Measurements from ENCODE around the gene SORD.
"Not testable (repeated sequence)": the region's sequence is repeated elsewhere in the genome, so short reads cannot be mapped to it uniquely, and the experiment has no call there.

SORD gene

GRCh38 chr15:45062301-45062700 lies 39.3 kb downstream of the SORD start:
- H3K9me3 ChIP-seq (ENCODE audit: control insufficient read depth, low read length); H3K27me3 ChIP-seq (ENCODE audit: control insufficient read depth, insufficient read depth, low read length, poor library complexity, severe bottlenecking); H3K27ac ChIP-seq (ENCODE audit: insufficient read depth, low read depth, low read length, poor library complexity, severe bottlenecking); H3K4me1 ChIP-seq (ENCODE audit: control insufficient read depth, insufficient read depth, low read length); H3K4me3 ChIP-seq (ENCODE audit: insufficient read depth, low read depth, low read length); H3K36me3 ChIP-seq (ENCODE audit: control insufficient read depth, insufficient read depth, low read length): not testable (repeated sequence)
- WGBS, 2 experiments, result 92 to 95% methylated on average over 4 to 6 of the region's 7 CpGs

GRCh38 chr15:45064386-45064785 lies 41.4 kb downstream of the SORD start:
- Histone ChIP-seq H3K4me3 (ENCODE audit: insufficient read depth, low read depth, low read length) (no peak overlapping the region), H3K27me3 (ENCODE audit: control insufficient read depth, insufficient read depth, low read length, poor library complexity, severe bottlenecking) (no peaks in the 10 kb centered on the region), H3K36me3 (ENCODE audit: control insufficient read depth, insufficient read depth, low read length) (no peaks in the 10 kb centered on the region), H3K27ac (ENCODE audit: insufficient read depth, low read depth, low read length, poor library complexity, severe bottlenecking) (no peak overlapping the region), H3K9me3 (ENCODE audit: control insufficient read depth, low read length) (no peaks in the 10 kb centered on the region), H3K4me1 (ENCODE audit: control insufficient read depth, insufficient read depth, low read length) (no peaks in the 10 kb centered on the region)
- WGBS, 2 experiments, result 95 to 96% methylated on average over 3 to 4 of the region's 4 CpGs

GRCh38 chr15:45069942-45070360 lies 47.0 kb downstream of the SORD start:
- not testable (repeated sequence) for H3K27me3 ChIP-seq (ENCODE audit: control insufficient read depth, insufficient read depth, low read length, poor library complexity, severe bottlenecking); H3K4me3 ChIP-seq (ENCODE audit: insufficient read depth, low read depth, low read length); H3K4me1 ChIP-seq (ENCODE audit: control insufficient read depth, insufficient read depth, low read length); H3K36me3 ChIP-seq (ENCODE audit: control insufficient read depth, insufficient read depth, low read length); H3K27ac ChIP-seq (ENCODE audit: insufficient read depth, low read depth, low read length, poor library complexity, severe bottlenecking); H3K9me3 ChIP-seq (ENCODE audit: control insufficient read depth, low read length)
- 89% methylated on average over 3 to 4 of the region's 6 CpGs for WGBS, 2 experiments

- not testable (repeated sequence) for H3K4me1 ChIP-seq (ENCODE audit: control insufficient read depth, insufficient read depth, low read length); H3K27me3 ChIP-seq (ENCODE audit: control insufficient read depth, insufficient read depth, low read length, poor library complexity, severe bottlenecking); H3K4me3 ChIP-seq (ENCODE audit: insufficient read depth, low read depth, low read length); H3K9me3 ChIP-seq (ENCODE audit: control insufficient read depth, low read length); H3K27ac ChIP-seq (ENCODE audit: insufficient read depth, low read depth, low read length, poor library complexity, severe bottlenecking); H3K36me3 ChIP-seq (ENCODE audit: control insufficient read depth, insufficient read depth, low read length)
Measured at GRCh38 chr15:45073602-45074001, 50.6 kb downstream of the SORD start.

GRCh38 chr15:45075440-45076320 lies 52.7 kb downstream of the SORD start:
- not testable (repeated sequence) for H3K4me1 ChIP-seq (ENCODE audit: control insufficient read depth, insufficient read depth, low read length); H3K9me3 ChIP-seq (ENCODE audit: control insufficient read depth, low read length); H3K27me3 ChIP-seq (ENCODE audit: control insufficient read depth, insufficient read depth, low read length, poor library complexity, severe bottlenecking); H3K36me3 ChIP-seq (ENCODE audit: control insufficient read depth, insufficient read depth, low read length); H3K4me3 ChIP-seq (ENCODE audit: insufficient read depth, low read depth, low read length); H3K27ac ChIP-seq (ENCODE audit: insufficient read depth, low read depth, low read length, poor library complexity, severe bottlenecking)
- 89 to 100% methylated on average over 1 of the region's 9 CpGs for WGBS, 2 experiments

- 83 to 100% methylated on average over 1 of the region's 2 CpGs for WGBS, 2 experiments
- not testable (repeated sequence) for H3K9me3 ChIP-seq (ENCODE audit: control insufficient read depth, low read length); H3K36me3 ChIP-seq (ENCODE audit: control insufficient read depth, insufficient read depth, low read length); H3K27me3 ChIP-seq (ENCODE audit: control insufficient read depth, insufficient read depth, low read length, poor library complexity, severe bottlenecking); H3K27ac ChIP-seq (ENCODE audit: insufficient read depth, low read depth, low read length, poor library complexity, severe bottlenecking); H3K4me1 ChIP-seq (ENCODE audit: control insufficient read depth, insufficient read depth, low read length); H3K4me3 ChIP-seq (ENCODE audit: insufficient read depth, low read depth, low read length)
Measured at GRCh38 chr15:45077391-45077790, 54.4 kb downstream of the SORD start.

- 91% methylated on average over 5 of the region's 5 CpGs for WGBS, 2 experiments
- H3K4me3 ChIP-seq (ENCODE audit: insufficient read depth, low read depth, low read length); H3K27me3 ChIP-seq (ENCODE audit: control insufficient read depth, insufficient read depth, low read length, poor library complexity, severe bottlenecking); H3K36me3 ChIP-seq (ENCODE audit: control insufficient read depth, insufficient read depth, low read length); H3K27ac ChIP-seq (ENCODE audit: insufficient read depth, low read depth, low read length, poor library complexity, severe bottlenecking); H3K4me1 ChIP-seq (ENCODE audit: control insufficient read depth, insufficient read depth, low read length); H3K9me3 ChIP-seq (ENCODE audit: control insufficient read depth, low read length): not testable (repeated sequence)
Measured at GRCh38 chr15:45079201-45079600, 56.2 kb downstream of the SORD start.

GRCh38 chr15:45079628-45080246 lies 56.7 kb downstream of the SORD start:
- not testable (repeated sequence) for H3K4me3 ChIP-seq (ENCODE audit: insufficient read depth, low read depth, low read length); H3K4me1 ChIP-seq (ENCODE audit: control insufficient read depth, insufficient read depth, low read length); H3K27me3 ChIP-seq (ENCODE audit: control insufficient read depth, insufficient read depth, low read length, poor library complexity, severe bottlenecking); H3K27ac ChIP-seq (ENCODE audit: insufficient read depth, low read depth, low read length, poor library complexity, severe bottlenecking); H3K36me3 ChIP-seq (ENCODE audit: control insufficient read depth, insufficient read depth, low read length); H3K9me3 ChIP-seq (ENCODE audit: control insufficient read depth, low read length)
- 94% methylated on average over 2 of the region's 5 CpGs for WGBS, 2 experiments

GRCh38 chr15:45080593-45080992 lies 57.6 kb downstream of the SORD start:
- not testable (repeated sequence) for H3K27ac ChIP-seq (ENCODE audit: insufficient read depth, low read depth, low read length, poor library complexity, severe bottlenecking); H3K36me3 ChIP-seq (ENCODE audit: control insufficient read depth, insufficient read depth, low read length); H3K9me3 ChIP-seq (ENCODE audit: control insufficient read depth, low read length); H3K4me1 ChIP-seq (ENCODE audit: control insufficient read depth, insufficient read depth, low read length); H3K4me3 ChIP-seq (ENCODE audit: insufficient read depth, low read depth, low read length); H3K27me3 ChIP-seq (ENCODE audit: control insufficient read depth, insufficient read depth, low read length, poor library complexity, severe bottlenecking)
- 91 to 96% methylated on average over 2 of the region's 3 CpGs for WGBS, 2 experiments

GRCh38 chr15:45082412-45082811 lies 59.4 kb downstream of the SORD start:
- not testable (repeated sequence) for H3K36me3 ChIP-seq (ENCODE audit: control insufficient read depth, insufficient read depth, low read length); H3K4me1 ChIP-seq (ENCODE audit: control insufficient read depth, insufficient read depth, low read length); H3K27ac ChIP-seq (ENCODE audit: insufficient read depth, low read depth, low read length, poor library complexity, severe bottlenecking); H3K9me3 ChIP-seq (ENCODE audit: control insufficient read depth, low read length); H3K4me3 ChIP-seq (ENCODE audit: insufficient read depth, low read depth, low read length); H3K27me3 ChIP-seq (ENCODE audit: control insufficient read depth, insufficient read depth, low read length, poor library complexity, severe bottlenecking)
- WGBS, 2 experiments, result 86 to 95% methylated on average over 5 to 6 of the region's 10 CpGs
